Endothelial cell (in vitro differentiated cells): Measurements from ENCODE around the gene HS3ST3B1. TPM values are rescaled to one million over a fixed set of nuclear protein-coding genes. Genes with fewer than 3 reads are reported as not detected.

ENCODE experiments used
- DNase-seq: peaks from one replicate; pipeline ENCODE4 v3.0.0; 2021; ENCODE audit warnings: low spot score
- H3K27ac Mint-ChIP-seq: one replicate; pipeline ENCODE4 v1.8.0; 2021; ENCODE audit warnings: mixed read lengths, inconsistent platforms; ENCODE audit not compliant: unreplicated experiment
- H3K27me3 Mint-ChIP-seq: one replicate; pipeline ENCODE4 v1.8.0; 2021; ENCODE audit warnings: mild to moderate bottlenecking, moderate library complexity, mixed read lengths, inconsistent platforms; ENCODE audit not compliant: unreplicated experiment
- H3K36me3 Mint-ChIP-seq: one replicate; pipeline ENCODE4 v1.8.0; 2021; ENCODE audit warnings: mild to moderate bottlenecking, low read depth, mixed read lengths, inconsistent platforms; ENCODE audit not compliant: unreplicated experiment
- H3K4me1 Mint-ChIP-seq: one replicate; pipeline ENCODE4 v1.8.0; 2021; ENCODE audit warnings: mild to moderate bottlenecking, mixed read lengths, inconsistent platforms; ENCODE audit not compliant: unreplicated experiment
- H3K4me3 Mint-ChIP-seq: one replicate; pipeline ENCODE4 v1.8.0; 2021; ENCODE audit warnings: mild to moderate bottlenecking, mixed read lengths, inconsistent platforms; ENCODE audit not compliant: unreplicated experiment
- H3K9me3 Mint-ChIP-seq: one replicate; pipeline ENCODE4 v1.8.0; 2021; ENCODE audit warnings: mixed read lengths, inconsistent platforms; ENCODE audit not compliant: unreplicated experiment
- total RNA-seq: library from RNA; stranded (reverse); fragmentation: NEBNext Ultra II Directional; extraction: Animal tissue kit (Norgen Biotek cat#: 25700); gene quantifications from one replicate; pipeline ENCODE4 v1.2.1, GENCODE V29; 2021; ENCODE audit not compliant: unreplicated experiment
- TF ChIP-seq, protein P1 (sequence below): fragments of 200-600 bp; sonication (generic); IDR thresholded peaks from one replicate; pipeline ENCODE4 v1.5.0; 2021; ENCODE audit warnings: antibody characterized with exemption; ENCODE audit not compliant: unreplicated experiment

Gene HS3ST3B1
- total RNA-seq, 1 donor from 2014 or later = 8.5 TPM

DNA sequence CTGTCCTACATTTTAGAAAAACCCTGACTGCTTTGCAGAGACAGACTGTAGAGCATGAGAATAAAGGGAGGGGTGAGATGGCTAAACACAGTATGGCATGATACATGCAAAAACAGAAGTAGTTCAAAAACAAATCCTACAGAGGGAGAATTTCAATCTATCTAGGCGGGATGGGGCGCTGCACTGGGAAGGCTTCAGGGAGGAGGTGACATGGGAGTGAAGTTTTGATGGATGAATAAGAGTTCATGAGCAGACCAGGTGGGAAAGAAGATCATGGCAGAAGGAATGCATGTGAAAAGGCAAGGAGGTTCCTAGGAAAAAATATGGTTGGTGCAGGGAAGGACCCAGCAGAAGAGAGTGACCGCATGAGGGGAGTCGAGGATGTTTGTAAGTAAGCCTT, 19.2 kb downstream of the HS3ST3B1 start:
- Mint-ChIP-seq H3K27me3 (peaks cover 1% of the 10 kb centered on the region), H3K36me3 (no peaks in the 10 kb centered on the region), H3K9me3 (no peaks in the 10 kb centered on the region), H3K27ac (no peak overlapping the region), H3K4me1 (peaks cover 14% of the 10 kb centered on the region), H3K4me3 (no peak overlapping the region)
- TF ChIP-seq, protein P1, sequence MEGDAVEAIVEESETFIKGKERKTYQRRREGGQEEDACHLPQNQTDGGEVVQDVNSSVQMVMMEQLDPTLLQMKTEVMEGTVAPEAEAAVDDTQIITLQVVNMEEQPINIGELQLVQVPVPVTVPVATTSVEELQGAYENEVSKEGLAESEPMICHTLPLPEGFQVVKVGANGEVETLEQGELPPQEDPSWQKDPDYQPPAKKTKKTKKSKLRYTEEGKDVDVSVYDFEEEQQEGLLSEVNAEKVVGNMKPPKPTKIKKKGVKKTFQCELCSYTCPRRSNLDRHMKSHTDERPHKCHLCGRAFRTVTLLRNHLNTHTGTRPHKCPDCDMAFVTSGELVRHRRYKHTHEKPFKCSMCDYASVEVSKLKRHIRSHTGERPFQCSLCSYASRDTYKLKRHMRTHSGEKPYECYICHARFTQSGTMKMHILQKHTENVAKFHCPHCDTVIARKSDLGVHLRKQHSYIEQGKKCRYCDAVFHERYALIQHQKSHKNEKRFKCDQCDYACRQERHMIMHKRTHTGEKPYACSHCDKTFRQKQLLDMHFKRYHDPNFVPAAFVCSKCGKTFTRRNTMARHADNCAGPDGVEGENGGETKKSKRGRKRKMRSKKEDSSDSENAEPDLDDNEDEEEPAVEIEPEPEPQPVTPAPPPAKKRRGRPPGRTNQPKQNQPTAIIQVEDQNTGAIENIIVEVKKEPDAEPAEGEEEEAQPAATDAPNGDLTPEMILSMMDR = no peak
- DNase-seq = no peak

DNA sequence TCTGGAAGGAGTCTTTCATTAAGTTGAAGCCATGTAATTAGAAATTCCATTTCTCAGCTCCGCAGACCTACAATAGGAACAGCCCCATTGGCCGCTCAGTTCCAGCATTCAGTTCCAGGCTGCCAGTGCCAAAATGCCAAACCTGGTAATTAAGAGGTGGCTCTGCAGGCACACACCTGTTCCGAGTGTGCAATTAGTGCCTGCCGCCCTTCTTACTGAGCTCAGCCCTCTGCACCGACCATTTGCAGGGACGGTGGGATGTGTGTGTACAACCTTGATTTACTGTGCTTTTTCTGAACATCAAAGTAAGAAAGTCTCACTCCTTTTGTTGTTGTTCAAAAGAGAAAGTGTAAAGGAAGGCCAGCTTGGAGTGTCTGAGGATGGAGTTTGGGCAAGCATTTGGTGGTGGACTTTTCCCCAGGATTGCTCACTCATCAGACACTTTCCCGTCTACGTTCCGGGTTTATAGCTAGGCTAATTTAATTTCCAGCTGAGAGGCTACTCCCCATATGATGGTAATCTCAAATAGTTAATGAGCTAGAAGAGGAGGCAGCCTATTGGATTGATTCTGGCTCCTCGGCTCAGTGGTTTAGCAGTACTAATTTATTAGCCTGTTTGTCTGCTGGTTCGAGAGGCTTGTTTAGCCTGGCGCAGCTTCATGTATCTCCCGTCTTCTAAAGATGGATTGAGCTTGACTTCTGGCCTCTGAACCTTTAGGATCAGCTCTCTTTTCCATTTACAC, 20.0 kb downstream of the HS3ST3B1 start:
- H3K27ac Mint-ChIP-seq = no peak overlapping the region
- no peak for DNase-seq
- no peak overlapping the region for H3K4me3 Mint-ChIP-seq
- H3K36me3 Mint-ChIP-seq = no peaks in the 10 kb centered on the region
- H3K4me1 Mint-ChIP-seq = peaks cover 16% of the 10 kb centered on the region
- H3K9me3 Mint-ChIP-seq = no peaks in the 10 kb centered on the region
- peaks cover 1% of the 10 kb centered on the region for H3K27me3 Mint-ChIP-seq
- TF ChIP-seq, protein P1 = no peak

DNA sequence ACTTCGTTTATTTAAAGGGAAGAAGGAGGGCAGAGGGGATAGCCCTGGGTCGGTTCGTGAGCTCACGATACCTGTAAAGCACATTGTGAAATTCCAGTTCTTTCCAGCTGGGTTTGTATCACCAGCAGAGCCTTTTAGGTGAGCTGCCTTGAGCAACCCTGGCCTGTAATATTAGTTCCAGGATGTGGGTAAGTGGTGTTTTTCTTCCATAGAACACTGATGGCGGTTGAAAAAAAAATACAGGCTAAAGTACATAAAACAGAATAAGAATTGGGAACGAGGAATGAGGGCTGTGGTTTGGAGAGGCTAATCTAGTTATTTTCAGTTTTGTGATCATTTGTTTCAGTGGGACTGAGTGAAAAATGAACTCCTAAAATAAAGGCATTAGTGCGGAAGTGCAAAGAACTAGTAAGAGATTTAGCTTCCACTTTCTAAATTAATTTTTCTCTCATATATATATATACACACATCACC, 20.6 kb downstream of the HS3ST3B1 start:
- Mint-ChIP-seq H3K27me3 (peaks cover 1% of the 10 kb centered on the region), H3K9me3 (no peaks in the 10 kb centered on the region), H3K36me3 (no peaks in the 10 kb centered on the region), H3K27ac (no peak overlapping the region), H3K4me3 (no peak overlapping the region), H3K4me1 (peaks cover 11% of the 10 kb centered on the region)
- TF ChIP-seq, protein P1 = no peak
- DNase-seq = no peak

DNA sequence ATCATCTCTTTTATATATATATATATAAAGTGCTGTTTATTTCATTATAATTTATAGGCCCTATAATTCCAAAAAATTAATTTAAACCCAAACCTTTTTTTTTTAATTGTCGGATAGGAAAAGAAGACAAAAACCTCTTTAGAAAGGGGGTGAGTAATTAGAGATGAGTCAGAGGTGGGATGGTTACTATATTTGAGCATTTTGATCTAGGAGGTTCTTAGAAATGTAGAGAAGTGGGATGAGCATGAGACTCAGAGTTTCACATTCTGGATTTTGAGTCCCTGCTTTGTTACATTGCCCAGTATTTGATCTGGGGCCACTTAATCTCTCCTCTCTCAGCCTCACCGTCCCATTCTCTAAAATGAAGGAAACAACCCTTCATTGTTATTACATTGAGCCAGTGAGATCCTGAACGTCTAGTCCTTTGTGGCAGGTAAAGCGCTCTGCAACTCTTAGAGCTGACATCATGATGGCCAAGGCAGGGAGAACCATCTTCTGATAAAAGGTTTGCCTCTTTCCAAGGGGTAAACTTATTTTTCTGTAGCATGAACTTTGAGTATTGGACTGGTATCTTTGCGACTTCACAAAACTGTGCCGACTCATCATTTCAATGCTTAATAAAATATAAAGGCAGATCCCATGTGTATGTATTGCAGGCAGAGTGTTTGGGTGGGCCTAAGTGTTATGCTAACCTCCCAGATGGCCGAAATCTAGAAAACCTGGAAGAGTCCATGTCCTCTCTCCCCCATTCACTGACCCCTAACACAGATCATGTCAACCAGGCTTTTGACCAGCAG, 21.3 kb downstream of the HS3ST3B1 start:
- Mint-ChIP-seq H3K4me3 (no peak overlapping the region), H3K9me3 (no peaks in the 10 kb centered on the region), H3K4me1 (peaks cover 7% of the 10 kb centered on the region), H3K36me3 (peaks cover 4% of the 10 kb centered on the region), H3K27ac (no peak overlapping the region), H3K27me3 (peaks cover 4% of the 10 kb centered on the region)
- DNase-seq = no peak
- TF ChIP-seq, protein P1 = no peak
